WTC11 (cell line): ENCODE data around the gene MAP1B. TPM values are rescaled to one million over a fixed set of nuclear protein-coding genes. Genes with fewer than 3 reads are reported as not detected.

Experiments
- ATAC-seq: fragments of 200-7000 bp; cut with Tn5 transposase; 2 replicates; pipeline ENCODE4 v1.10.0; 2021; ENCODE audit warnings: mild to moderate bottlenecking, moderate library complexity
- CTCF ChIA-PET: fragments of 300-600 bp; sonication (Branson Sonifier 250); formaldehyde crosslinking; loops from one replicate; lab custom pipeline; 2021; ENCODE audit warnings: antibody characterized with exemption; lab: Charles Lee
- POLR2A ChIA-PET: fragments of 350-600 bp; sonication (Branson Sonifier 250); formaldehyde crosslinking; loops from one replicate; lab custom pipeline; 2021; ENCODE audit warnings: antibody characterized with exemption; lab: Charles Lee
- DNase-seq: peaks from one replicate; pipeline ENCODE4 v3.0.0; 2021; ENCODE audit warnings: low spot score
- H3K27ac Mint-ChIP-seq: 2 replicates; pipeline ENCODE4 v1.8.0; 2021; ENCODE audit warnings: mixed read lengths
- H3K27me3 Mint-ChIP-seq: 2 replicates; pipeline ENCODE4 v1.8.0; 2021; ENCODE audit warnings: low read depth, mild to moderate bottlenecking, moderate library complexity, mixed read lengths
- H3K36me3 Mint-ChIP-seq: 2 replicates; pipeline ENCODE4 v1.8.0; 2021; ENCODE audit warnings: mixed read lengths
- H3K4me1 Mint-ChIP-seq: 2 replicates; pipeline ENCODE4 v1.8.0; 2022; ENCODE audit warnings: mixed read lengths
- H3K4me3 Mint-ChIP-seq: 2 replicates; pipeline ENCODE4 v1.8.0; 2021; ENCODE audit warnings: mild to moderate bottlenecking, moderate library complexity, mixed read lengths
- H3K9me3 Mint-ChIP-seq: 2 replicates; pipeline ENCODE4 v1.8.0; 2021; ENCODE audit warnings: mixed read lengths
- ATF6 ChIP-seq: sonication (generic); formaldehyde crosslinking; IDR thresholded peaks from 2 replicates; pipeline ENCODE4 v1.8.1; 2023; ENCODE audit warnings: mild to moderate bottlenecking, missing genetic modification reagents
- CTCF ChIP-seq: fragments of 200-600 bp; IDR thresholded peaks from 2 replicates; pipeline ENCODE4 v1.8.0; 2022; ENCODE audit warnings: antibody characterized with exemption
- FOXP1 ChIP-seq: sonication (generic); formaldehyde crosslinking; IDR thresholded peaks from 2 replicates; pipeline ENCODE4 v1.8.0; 2022; ENCODE audit warnings: missing genetic modification reagents, mild to moderate bottlenecking, moderate library complexity, borderline replicate concordance
- FOXP4 ChIP-seq: sonication (generic); formaldehyde crosslinking; IDR thresholded peaks from 2 replicates; pipeline ENCODE4 v1.8.0; 2022; ENCODE audit warnings: mild to moderate bottlenecking, missing genetic modification reagents
- HMGXB4 ChIP-seq: sonication (generic); formaldehyde crosslinking; IDR thresholded peaks from 2 replicates; pipeline ENCODE4 v1.8.1; 2023; ENCODE audit warnings: mild to moderate bottlenecking, moderate library complexity, missing genetic modification reagents
- JUN ChIP-seq: sonication (generic); formaldehyde crosslinking; IDR thresholded peaks from 2 replicates; pipeline ENCODE4 v1.8.0; 2023; ENCODE audit warnings: mild to moderate bottlenecking, missing genetic modification reagents
- NFYB ChIP-seq: sonication (generic); formaldehyde crosslinking; conservative IDR thresholded peaks from 2 replicates; pipeline ENCODE4 v1.8.0; 2022; ENCODE audit warnings: low read depth, missing genetic modification reagents
- NR1H2 ChIP-seq: sonication (generic); formaldehyde crosslinking; IDR thresholded peaks from 2 replicates; pipeline ENCODE4 v1.9.0; 2021; ENCODE audit warnings: mild to moderate bottlenecking, moderate library complexity, missing genetic modification reagents
- NR2C2 ChIP-seq: sonication (generic); formaldehyde crosslinking; IDR thresholded peaks from 2 replicates; pipeline ENCODE4 v1.8.0; 2022; ENCODE audit warnings: mild to moderate bottlenecking, missing genetic modification reagents
- OVOL2 ChIP-seq: fragments of 250-450 bp; sonication (Bioruptor Pico); IDR thresholded peaks from 2 replicates; pipeline ENCODE4 v1.9.0; 2021; ENCODE audit warnings: mild to moderate bottlenecking, borderline replicate concordance
- SMAD3 ChIP-seq: sonication (generic); formaldehyde crosslinking; IDR thresholded peaks from 2 replicates; pipeline ENCODE4 v1.8.0; 2022; ENCODE audit warnings: missing genetic modification reagents, mild to moderate bottlenecking, borderline replicate concordance
- ZMAT4 ChIP-seq: fragments of 250-450 bp; sonication (Bioruptor Pico); IDR thresholded peaks from 2 replicates; pipeline ENCODE4 v1.9.0; 2021; ENCODE audit warnings: mild to moderate bottlenecking
- ZNF281 ChIP-seq: sonication (generic); formaldehyde crosslinking; IDR thresholded peaks from 2 replicates; pipeline ENCODE4 v1.8.0; 2023; ENCODE audit warnings: mild to moderate bottlenecking, missing genetic modification reagents
- ZNF425 ChIP-seq: fragments of 250-450 bp; sonication (Bioruptor Pico); conservative IDR thresholded peaks from 2 replicates; pipeline ENCODE4 v1.9.0; 2021; ENCODE audit warnings: mild to moderate bottlenecking
- ZNF671 ChIP-seq: fragments of 250-450 bp; sonication (Bioruptor Pico); IDR thresholded peaks from 2 replicates; pipeline ENCODE4 v1.8.0; 2021; ENCODE audit warnings: mild to moderate bottlenecking
- total RNA-seq: library from RNA; stranded (reverse); gene quantifications from 3 replicates; pipeline ENCODE4 v1.2.3, GENCODE V29; 2021

MAP1B gene
- total RNA-seq, 1 experiment from 2014 or later, result 95.0 TPM

GRCh38 chr5:72204946-72205345 lies 97.7 kb downstream of the MAP1B start:
- no peak for DNase-seq

GRCh38 chr5:72205431-72206009 lies 98.2 kb downstream of the MAP1B start:
- Mint-ChIP-seq H3K27ac (peak overlapping the region; percentile 19), H3K4me3 (no peak overlapping the region), H3K36me3 (peaks cover 40% of the 10 kb centered on the region), H3K9me3 (no peaks in the 10 kb centered on the region), H3K4me1 (peaks cover 40% of the 10 kb centered on the region), H3K27me3 (no peaks in the 10 kb centered on the region)
- CTCF ChIA-PET, result no interaction called here
- ATAC-seq, result no peak
- POLR2A ChIA-PET, result no interaction called here
- DNase-seq, result no peak
- no peak for TF ChIP-seq NFYB (CRISPR knock-in tag)
- TF ChIP-seq NR1H2 (CRISPR knock-in tag), result no peak
- TF ChIP-seq JUN (CRISPR knock-in tag), result no peak
- TF ChIP-seq ATF6 (CRISPR knock-in tag), result no peak
- no peak for TF ChIP-seq ZMAT4 (CRISPR knock-in tag)
- TF ChIP-seq OVOL2, result no peak
- no peak for TF ChIP-seq NR2C2 (CRISPR knock-in tag)
- no peak for TF ChIP-seq FOXP4 (CRISPR knock-in tag)
- TF ChIP-seq CTCF, result no peak
- no peak for TF ChIP-seq ZNF281
- no peak for TF ChIP-seq SMAD3 (CRISPR knock-in tag)
- TF ChIP-seq FOXP1 (CRISPR knock-in tag), result no peak

More at GRCh38 chr5:72204946-72205345, 97.7 kb downstream of the MAP1B start:
- Mint-ChIP-seq H3K4me3 (no peak overlapping the region), H3K9me3 (no peaks in the 10 kb centered on the region), H3K4me1 (peaks cover 36% of the 10 kb centered on the region)
- POLR2A ChIA-PET, result no interaction called here
- TF ChIP-seq HMGXB4 (CRISPR knock-in tag) (no peak), ZNF425 (no peak), ZNF671 (CRISPR knock-in tag) (no peak)
- TF ChIP-seq, all 79 proteins: peak for 0
- CTCF ChIA-PET, result no interaction called here
- H3K27me3 Mint-ChIP-seq, result no peaks in the 10 kb centered on the region
- peaks cover 41% of the 10 kb centered on the region for H3K36me3 Mint-ChIP-seq
- no peak overlapping the region for H3K27ac Mint-ChIP-seq
- ATAC-seq, result no peak
